DND-41 (cell line): ENCODE data around the gene TULP4.
"Not testable (repeated sequence)": the region's sequence is repeated elsewhere in the genome, so short reads cannot be mapped to it uniquely, and the experiment has no call there.

Experiments used
- ATAC-seq: fragments of 200-7000 bp; cut with Tn5 transposase; 3 replicates; pipeline ENCODE4 v1.9.1; 2021; ENCODE audit warnings: low read depth; ENCODE audit not compliant: insufficient read depth
- DNase-seq: peaks from one replicate; pipeline ENCODE4 v3.0.0-alpha.2; 2020
- H2AFZ ChIP-seq: 2 replicates; pipeline ENCODE4 v1.6.0; 2012; ENCODE audit warnings: low read depth, low read length
- H3K27ac ChIP-seq: 2 replicates; pipeline ENCODE4 v1.5.1; 2012; ENCODE audit warnings: low read length, inconsistent platforms
- H3K27me3 ChIP-seq: fragments of 200-600 bp; sonication (generic); 2 replicates; pipeline ENCODE4 v1.6.0; 2012; ENCODE audit warnings: low read length, mild to moderate bottlenecking, inconsistent platforms; ENCODE audit not compliant: insufficient read depth, poor library complexity
- H3K36me3 ChIP-seq: 2 replicates; pipeline ENCODE4 v1.5.1; 2012; ENCODE audit warnings: low read length, inconsistent platforms; ENCODE audit not compliant: insufficient read depth
- H3K4me1 ChIP-seq: 2 replicates; pipeline ENCODE4 v1.5.1; 2012; ENCODE audit warnings: mild to moderate bottlenecking, low read length; ENCODE audit not compliant: insufficient read depth
- H3K4me2 ChIP-seq: 2 replicates; pipeline ENCODE4 v1.6.0; 2012; ENCODE audit warnings: mild to moderate bottlenecking, moderate library complexity, low read length, inconsistent platforms; ENCODE audit not compliant: insufficient read depth
- H3K4me3 ChIP-seq, 2 experiments: fragments of 200-600 bp in 1 of 2; shearing (Covaris generic) in 1 of 2; 2 replicates each; pipeline ENCODE4 v1.5.1; 2012 to 2016; ENCODE audit warnings: inconsistent platforms in 2 of 2, low read length in 2 of 2, mild to moderate bottlenecking in 2 of 2, low read depth in 1 of 2, moderate library complexity in 1 of 2
- H3K79me2 ChIP-seq: 2 replicates; pipeline ENCODE4 v1.6.0; 2012; ENCODE audit warnings: low read length, inconsistent platforms; ENCODE audit not compliant: insufficient read depth
- H3K9ac ChIP-seq: 2 replicates; pipeline ENCODE4 v1.6.0; 2012; ENCODE audit warnings: low read depth, mild to moderate bottlenecking, inconsistent platforms, low read length, moderate library complexity
- H3K9me3 ChIP-seq: 2 replicates; pipeline ENCODE4 v1.5.1; 2012; ENCODE audit warnings: low read length, moderate library complexity, mild to moderate bottlenecking, inconsistent platforms; ENCODE audit not compliant: insufficient read depth, severe bottlenecking
- H4K20me1 ChIP-seq: 2 replicates; pipeline ENCODE4 v1.6.0; 2012; ENCODE audit warnings: low read length; ENCODE audit not compliant: insufficient read depth
- CTCF ChIP-seq: IDR thresholded peaks from 2 replicates; pipeline ENCODE4 v1.5.1; 2012; ENCODE audit warnings: borderline replicate concordance, low read length, moderate library complexity, mild to moderate bottlenecking; ENCODE audit not compliant: poor library complexity, severe bottlenecking; ENCODE audit errors: extremely low read depth
- EZH2 ChIP-seq: IDR thresholded peaks from 3 replicates; pipeline ENCODE4 v1.6.1; 2012; ENCODE audit warnings: borderline replicate concordance, low read depth, mild to moderate bottlenecking, moderate library complexity, low read length, inconsistent platforms; ENCODE audit not compliant: severe bottlenecking

The TULP4 gene

GRCh38 chr6:158388727-158389126 lies 76.5 kb downstream of the TULP4 start:
- peaks cover 11% of the 10 kb centered on the region for H3K79me2 ChIP-seq
- TF ChIP-seq CTCF (no peak), EZH2 (no peak)
- peaks cover 4% of the 10 kb centered on the region; the same call in 1 of the 2 replicates for H4K20me1 ChIP-seq

GRCh38 chr6:158389193-158389919 lies 77.1 kb downstream of the TULP4 start:
- H4K20me1 ChIP-seq = peaks cover 2% of the 10 kb centered on the region; the same call in 1 of the 2 replicates
- peaks cover 22% of the 10 kb centered on the region for H3K9me3 ChIP-seq
- DNase-seq = no peak
- H3K4me2 ChIP-seq = no peak overlapping the region
- ATAC-seq = no peak
- TF ChIP-seq EZH2 (no peak), CTCF (no peak)
- no peak overlapping the region for H2AFZ ChIP-seq
- no peaks in the 10 kb centered on the region for H3K27me3 ChIP-seq
- H3K79me2 ChIP-seq = peaks cover 9% of the 10 kb centered on the region
- no peak overlapping the region for H3K4me3 ChIP-seq
- H3K4me1 ChIP-seq = peaks cover 11% of the 10 kb centered on the region
- no peak overlapping the region for H3K27ac ChIP-seq
- H3K36me3 ChIP-seq = peaks cover 6% of the 10 kb centered on the region; the same call in 1 of the 2 replicates
- H3K9ac ChIP-seq = no peak overlapping the region

More at GRCh38 chr6:158388727-158389126, 76.5 kb downstream of the TULP4 start:
- Histone ChIP-seq H2AFZ (no peak overlapping the region), H3K9me3 (peaks cover 22% of the 10 kb centered on the region), H3K9ac (no peak overlapping the region), H3K4me2 (no peak overlapping the region), H3K36me3 (peaks cover 6% of the 10 kb centered on the region; the same call in 1 of the 2 replicates), H3K27ac (no peak overlapping the region), H3K4me3 (no peak overlapping the region), H3K4me1 (peaks cover 11% of the 10 kb centered on the region), H3K27me3 (no peaks in the 10 kb centered on the region)
- no peak for DNase-seq
- no peak for ATAC-seq

GRCh38 chr6:158391276-158391675 lies 79.0 kb downstream of the TULP4 start:
- DNase-seq = no peak

GRCh38 chr6:158391977-158392376 lies 79.7 kb downstream of the TULP4 start:
- not testable (repeated sequence) for H3K27ac ChIP-seq, ATAC-seq

More at GRCh38 chr6:158391276-158391675, 79.0 kb downstream of the TULP4 start:
- no peak for TF ChIP-seq CTCF
- no peak for TF ChIP-seq EZH2
- Histone ChIP-seq H2AFZ (no peak overlapping the region), H3K4me3 (no peak overlapping the region), H3K79me2 (peaks cover 3% of the 10 kb centered on the region; the same call in 1 of the 2 replicates), H3K9me3 (peaks cover 22% of the 10 kb centered on the region), H3K9ac (no peak overlapping the region), H4K20me1 (no peaks in the 10 kb centered on the region; the same call in 1 of the 2 replicates), H3K27ac (no peak overlapping the region), H3K36me3 (peaks cover 6% of the 10 kb centered on the region; the same call in 1 of the 2 replicates), H3K27me3 (no peaks in the 10 kb centered on the region), H3K4me1 (peaks cover 11% of the 10 kb centered on the region), H3K4me2 (no peak overlapping the region)
- ATAC-seq = no peak

More at GRCh38 chr6:158391977-158392376, 79.7 kb downstream of the TULP4 start:
- H3K9me3 ChIP-seq = peaks cover 22% of the 10 kb centered on the region
- not testable (repeated sequence) for H4K20me1 ChIP-seq, H3K79me2 ChIP-seq, DNase-seq, H3K36me3 ChIP-seq, H3K4me3 ChIP-seq, H3K9ac ChIP-seq, H3K4me1 ChIP-seq, H3K4me2 ChIP-seq, H3K27me3 ChIP-seq, H2AFZ ChIP-seq
